Spinal cord (tissue), 10 donors: ENCODE results near the gene PTPRCAP. TPM values are rescaled to one million over a fixed set of nuclear protein-coding genes. Genes with fewer than 3 reads are reported as not detected.
"Not testable (repeated sequence)": the region's sequence is repeated elsewhere in the genome, so short reads cannot be mapped to it uniquely, and the experiment has no call there.

Experiments used
- DNase-seq, 6 donors: peaks; one replicate each; pipeline versions ENCODE4 v3.0.0 to v3.0.0-alpha.2; 2013 to 2015; ENCODE audit warnings: low spot score in 6 of 6, low read depth in 4 of 6
- H3K27ac ChIP-seq: one replicate; pipeline ENCODE4 v1.5.1; 2013; ENCODE audit warnings: low read depth, low read length, control low read depth
- H3K27me3 ChIP-seq: one replicate; pipeline ENCODE4 v1.6.1; 2013; ENCODE audit warnings: low read length; ENCODE audit not compliant: control insufficient read depth, insufficient read depth
- H3K36me3 ChIP-seq: one replicate; pipeline ENCODE4 v1.6.1; 2013; ENCODE audit warnings: low read length; ENCODE audit not compliant: control insufficient read depth, insufficient read depth
- H3K4me1 ChIP-seq: one replicate; pipeline ENCODE4 v1.6.1; 2013; ENCODE audit warnings: low read length; ENCODE audit not compliant: control insufficient read depth, insufficient read depth
- H3K4me3 ChIP-seq: one replicate; pipeline ENCODE4 v1.5.1; 2013; ENCODE audit warnings: low read depth, low read length, control low read depth
- H3K9me3 ChIP-seq: one replicate; pipeline ENCODE4 v1.6.1; 2013; ENCODE audit warnings: low read length; ENCODE audit not compliant: control insufficient read depth, insufficient read depth
- WGBS: methylation state at CpG from one replicate; pipeline ENCODE4 v1.1.5; 2013; ENCODE audit warnings: missing lambda C conversion rate; ENCODE audit not compliant: insufficient coverage; 5-methylcytosine and 5-hydroxymethylcytosine counted together
- long read RNA-seq, 4 donors: transcript quantifications; one replicate each; lab custom pipeline, GENCODE V29; 2026
- polyA plus RNA-seq, 2 donors: library from polyadenylated mRNA; unstranded; fragments of 120-200 nt; gene quantifications; one replicate each; pipeline ENCODE4 v1.2.1, GENCODE V29; 2013; ENCODE audit not compliant: insufficient read length in 2 of 2
- total RNA-seq, 2 donors: library from RNA; depleted of rRNA in 1 of 2; stranded (reverse); fragments of 120-200 nt in 1 of 2; fragments of >200 nt in 1 of 2; gene quantifications; one replicate each; pipeline versions ENCODE4 v1.2.3 to v1.2.4, GENCODE V29; 2013 to 2014
- donor health status: healthy.

Gene PTPRCAP
- total RNA-seq = 1 to 10 TPM in 1 of 2 donors, under 1 TPM in 1; 0.40 to 1.6 TPM
- polyA plus RNA-seq = 1 to 10 TPM; 1.9 to 3.0 TPM
- long read RNA-seq, donor 1, partial matches to known transcripts = 7 of 7 reads
- long read RNA-seq, donor 1, other reads (novel, unspliced or antisense) = 0 of 7 reads
- long read RNA-seq, donor 2 = 0 reads
- long read RNA-seq, donor 3 = 0 reads
- long read RNA-seq, donor 4, transcript PTPRCAP-201 (2 exons, 1,292 nt) = major isoform, 6 of 6 reads
- long read RNA-seq, donor 4, partial matches to known transcripts = 0 of 6 reads
- long read RNA-seq, donor 4, other reads (novel, unspliced or antisense) = 0 of 6 reads

DNA sequence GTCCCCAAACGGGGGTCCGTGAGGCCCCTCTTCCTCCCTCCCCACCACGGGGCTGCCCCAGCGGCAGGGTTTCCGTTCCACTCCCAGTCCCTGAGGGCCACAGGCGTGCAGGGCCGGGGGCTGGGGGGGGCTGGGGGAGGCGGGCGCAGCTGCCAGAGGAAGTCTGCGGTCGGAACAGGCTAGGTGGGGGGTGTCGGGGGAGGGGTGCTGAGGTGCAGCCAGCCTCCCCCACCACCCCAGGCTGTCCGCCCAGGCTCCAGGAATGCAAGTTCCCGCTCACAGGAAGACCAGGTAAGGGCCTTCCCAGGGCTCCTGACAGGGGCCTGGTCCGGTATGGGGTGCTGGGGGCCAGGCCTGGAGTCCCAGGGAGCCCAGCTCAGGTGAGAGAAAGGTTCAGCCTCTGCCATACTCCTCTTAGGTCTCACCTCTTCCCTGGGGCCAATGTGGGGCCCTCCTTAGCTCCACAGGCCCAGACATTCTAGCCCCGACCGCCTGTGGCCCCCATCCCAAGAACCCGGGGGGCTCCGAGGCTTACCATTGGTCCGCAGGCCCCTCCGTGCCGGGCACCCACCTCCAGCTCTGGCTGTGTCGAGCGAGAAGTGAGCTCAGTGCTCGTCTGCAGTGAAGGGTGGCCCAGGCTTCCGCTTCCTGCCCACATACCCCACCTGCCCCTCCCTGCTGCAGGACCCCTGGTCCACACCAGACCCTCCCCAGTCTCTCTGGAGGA, at the start of gene PTPRCAP:
PTPRCAP (minus strand) TSS at position 601 of the 727 bp plus-strand sequence; CDS start at position 538, 63 bp downstream.
- Histone ChIP-seq H3K4me3 (no peak within 1 kb of the TSS), H3K36me3 (peaks cover 99% of the 10 kb centered on the region), H3K27ac (no peak within 1 kb of the TSS), H3K9me3 (no peaks in the 10 kb centered on the region), H3K27me3 (no peaks in the 10 kb centered on the region), H3K4me1 (peaks cover 30% of the 10 kb centered on the region)
- 82% methylated on average over 13 of the region's 26 CpGs for WGBS
- DNase-seq = no peak

- WGBS = 97% methylated on average over 16 of the region's 20 CpGs
- H3K4me3 ChIP-seq = no peak overlapping the region
- no peak for DNase-seq
- H3K4me1 ChIP-seq = peaks cover 32% of the 10 kb centered on the region
- peaks cover 58% of the 10 kb centered on the region for H3K36me3 ChIP-seq
- no peak overlapping the region for H3K27ac ChIP-seq
- peaks cover 2% of the 10 kb centered on the region for H3K9me3 ChIP-seq
- no peaks in the 10 kb centered on the region for H3K27me3 ChIP-seq
Observed at GRCh38 chr11:67486481-67487195, 49.2 kb upstream of the PTPRCAP start.

- not testable (repeated sequence) for H3K9me3 ChIP-seq, H3K27me3 ChIP-seq, H3K27ac ChIP-seq, H3K4me3 ChIP-seq, DNase-seq
- 94% methylated on average over 5 of the region's 7 CpGs for WGBS
- Histone ChIP-seq H3K4me1 (peaks cover 32% of the 10 kb centered on the region), H3K36me3 (peaks cover 51% of the 10 kb centered on the region)
Observed at GRCh38 chr11:67485873-67486361, 48.4 kb upstream of the PTPRCAP start.

- Histone ChIP-seq H3K4me3 (peak overlapping the region; percentile 9), H3K4me1 (peaks cover 27% of the 10 kb centered on the region), H3K27ac (peak overlapping the region; percentile 71), H3K9me3 (peaks cover 2% of the 10 kb centered on the region), H3K36me3 (peaks cover 40% of the 10 kb centered on the region), H3K27me3 (no peaks in the 10 kb centered on the region)
- DNase-seq = no peak
- 58% methylated on average over 4 of the region's 11 CpGs for WGBS
Observed at GRCh38 chr11:67484847-67485311, 47.4 kb upstream of the PTPRCAP start.

DNA sequence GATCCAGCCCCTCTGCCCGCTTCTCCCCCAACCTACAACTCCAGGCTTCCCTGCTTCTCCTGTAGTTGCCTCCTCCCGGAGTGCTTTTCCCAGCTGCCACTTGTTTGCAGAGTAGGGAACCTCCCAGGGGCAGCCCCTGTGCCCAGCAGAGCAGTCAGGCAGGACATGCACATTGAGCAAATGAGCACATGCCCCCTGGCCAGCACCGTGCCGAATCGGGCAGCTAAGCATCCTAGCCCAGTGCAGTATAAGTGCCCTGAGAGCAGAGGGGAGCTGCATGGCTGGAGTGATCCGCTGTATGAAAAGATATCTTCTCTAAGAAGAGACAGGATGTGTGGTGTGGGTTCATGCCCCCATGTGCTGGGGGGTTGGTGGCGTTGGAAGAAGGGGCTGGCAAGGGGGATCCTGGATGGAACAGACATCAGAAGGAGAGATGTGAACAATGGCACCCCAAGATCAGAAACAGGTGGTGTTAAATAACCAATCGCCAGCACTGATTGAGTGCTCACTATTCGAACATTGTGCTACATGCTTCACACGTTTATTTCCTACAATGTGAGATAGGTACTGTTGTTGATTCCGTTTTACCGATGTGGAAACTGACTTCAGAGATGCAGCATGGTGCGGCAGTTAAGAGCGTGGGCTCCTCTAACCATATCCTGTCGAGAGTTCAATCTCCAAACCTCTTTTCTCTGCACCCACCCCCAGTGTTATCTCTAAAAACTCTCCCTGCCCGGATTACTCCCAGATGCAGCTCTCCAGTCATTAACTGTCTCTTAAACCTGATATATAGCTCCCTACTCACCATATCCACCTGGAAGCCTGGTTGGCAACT, 46.6 kb upstream of the PTPRCAP start:
- Histone ChIP-seq H3K9me3 (peaks cover 2% of the 10 kb centered on the region), H3K4me3 (peak overlapping the region; percentile 85), H3K27ac (peak overlapping the region; percentile 95), H3K4me1 (peaks cover 27% of the 10 kb centered on the region), H3K27me3 (no peaks in the 10 kb centered on the region), H3K36me3 (peaks cover 32% of the 10 kb centered on the region)
- 92% methylated on average over 15 of the region's 16 CpGs for WGBS
- DNase-seq = no peak

- Histone ChIP-seq H3K9me3 (peaks cover 2% of the 10 kb centered on the region), H3K4me3 (peak within 1 kb of the TSS; percentile 85), H3K4me1 (peaks cover 27% of the 10 kb centered on the region), H3K27me3 (no peaks in the 10 kb centered on the region), H3K27ac (peak within 1 kb of the TSS; percentile 95), H3K36me3 (peaks cover 24% of the 10 kb centered on the region)
- WGBS = 4% methylated on average over 52 of the region's 60 CpGs
- peak; percentile 97 to 100 (median 98) for DNase-seq
Observed at GRCh38 chr11:67482827-67483798, 45.6 kb upstream of the PTPRCAP start, which contains the start of gene AIP. Gene AIP, plus strand, starts transcription at chr11:67483026. Its CDS starts 133 bp downstream, at chr11:67483159.

DNA sequence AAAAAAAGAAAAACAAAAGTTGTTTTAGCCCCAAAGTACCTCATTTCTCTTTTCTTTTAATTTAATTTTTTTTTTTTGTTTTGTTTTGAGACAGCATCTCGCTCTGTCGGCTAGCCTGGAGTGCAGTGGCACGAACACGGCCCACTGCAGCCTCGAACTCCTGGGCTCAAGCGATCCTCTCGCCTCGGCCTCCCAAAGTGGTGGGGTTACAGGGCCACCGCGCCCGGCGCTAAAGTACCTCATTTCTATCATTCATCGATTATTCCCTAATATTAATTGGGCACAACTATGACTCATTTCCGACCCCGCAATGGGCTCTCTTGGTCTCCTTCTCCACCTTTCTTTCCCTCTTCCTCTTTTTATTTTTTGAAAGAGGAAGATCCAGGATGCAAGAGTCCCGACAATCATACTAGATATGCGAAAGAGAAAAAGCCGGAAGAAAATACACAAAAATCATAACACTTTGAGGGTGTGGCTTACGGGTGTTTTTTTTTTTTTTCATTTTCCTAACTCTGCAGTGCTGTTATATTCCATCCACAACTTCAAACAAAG, 44.9 kb upstream of the PTPRCAP start:
- peaks cover 2% of the 10 kb centered on the region for H3K9me3 ChIP-seq
- peaks cover 27% of the 10 kb centered on the region for H3K4me1 ChIP-seq
- no peaks in the 10 kb centered on the region for H3K27me3 ChIP-seq
- peak overlapping the region; percentile 85 for H3K4me3 ChIP-seq
- DNase-seq = no peak
- 60% methylated on average over 1 of the region's 19 CpGs for WGBS
- peaks cover 17% of the 10 kb centered on the region for H3K36me3 ChIP-seq
- peak overlapping the region; percentile 95 for H3K27ac ChIP-seq
